Upper lobe of left lung (tissue), 6 donors: ENCODE results near the gene HADH. TPM values are rescaled to one million over a fixed set of nuclear protein-coding genes. Genes with fewer than 3 reads are reported as not detected.
A peak's percentile ranks its signal among the peaks of the same experiment; 100 is the strongest.
"Not testable (repeated sequence)": the region's sequence is repeated elsewhere in the genome, so short reads cannot be mapped to it uniquely, and the experiment has no call there.

Experiments
- ATAC-seq, 2 donors: fragments of 200-7000 bp; cut with Tn5 transposase; one replicate each; pipeline ENCODE4 v1.9.1; 2022; ENCODE audit warnings: mild to moderate bottlenecking in 2 of 2, moderate library complexity in 2 of 2; ENCODE audit not compliant: low FRiP score in 2 of 2
- DNase-seq, 2 donors: peaks; one replicate each; pipeline ENCODE4 v3.0.0-alpha.2; 2019 to 2020
- H3K27ac ChIP-seq, 4 donors: fragments of 200-600 bp; sonication (generic); one replicate each; pipeline ENCODE4 v1.5.1; 2016 to 2019
- H3K27me3 ChIP-seq, 4 donors: fragments of 200-600 bp; sonication (generic); one replicate each; pipeline ENCODE4 v1.5.1; 2017 to 2019
- H3K36me3 ChIP-seq, 4 donors: fragments of 200-600 bp; sonication (generic); one replicate each; pipeline ENCODE4 v1.5.1; 2016 to 2019
- H3K4me1 ChIP-seq, 4 donors: fragments of 200-600 bp; sonication (generic); one replicate each; pipeline ENCODE4 v1.5.1; 2018 to 2019
- H3K4me3 ChIP-seq, 4 donors: fragments of 200-600 bp; sonication (generic); one replicate each; pipeline ENCODE4 v1.5.1; 2017 to 2019; ENCODE audit warnings: mild to moderate bottlenecking in 2 of 4, moderate library complexity in 1 of 4
- H3K9me3 ChIP-seq, 4 donors: fragments of 200-600 bp; sonication (generic); one replicate each; pipeline ENCODE4 v1.5.1; 2018 to 2019
- EP300 ChIP-seq, 4 donors: sonication (generic); formaldehyde crosslinking; IDR thresholded peaks; one replicate each; pipeline ENCODE4 v1.5.1; 2017; ENCODE audit warnings: antibody characterized with exemption in 4 of 4, control low read depth in 2 of 4
- POLR2A ChIP-seq, 4 donors: fragments of 450-650 bp; IDR thresholded peaks; one replicate each; pipeline ENCODE4 v1.5.1; 2016 to 2017; ENCODE audit warnings: antibody characterized with exemption in 4 of 4, mild to moderate bottlenecking in 2 of 4
- POLR2AphosphoS5 ChIP-seq, 2 donors: sonication (generic); formaldehyde crosslinking; IDR thresholded peaks; one replicate each; pipeline ENCODE4 v1.5.1; 2017; ENCODE audit warnings: antibody characterized with exemption in 2 of 2
- WGBS, 2 donors: methylation state at CpG; one replicate each; pipeline ENCODE4 v1.1.5; 2017 to 2018; 5-methylcytosine and 5-hydroxymethylcytosine counted together
- total RNA-seq, 6 donors: library from RNA; depleted of rRNA in 4 of 6; stranded (reverse); fragments of >200 nt in 4 of 6; gene quantifications; one replicate each; pipeline versions ENCODE4 v1.1.0 to v1.2.1, GENCODE V29; 2016 to 2021
- TF ChIP-seq, protein P1 (sequence below), 6 experiments: fragments of 450-650 bp in 4 of 6; fragments of 200-600 bp in 2 of 6; sonication (generic) in 2 of 6; IDR thresholded peaks; one replicate each; pipeline ENCODE4 v1.5.1; 2016 to 2019; ENCODE audit warnings: antibody characterized with exemption in 6 of 6
- donor health status: DM: no; HTN: no; CAD: no; lungs with moderate emphysema.
- donor health status: DM: no; HTN: yes; CAD: no; lungs with severe emphysema.

Gene HADH
- total RNA-seq, 6 donors from 2014 or later = 27.2 to 57.1 (median 36.1) TPM

GRCh38 chr4:108048157-108048556 is 58.5 kb downstream of the HADH start:
- Histone ChIP-seq H3K4me1 (peaks cover 0 to 10% (median 5%) of the 10 kb centered on the region in 4 donors), H3K27ac (no peak overlapping the region), H3K36me3 (no peaks in the 10 kb centered on the region), H3K9me3 (no peaks in the 10 kb centered on the region), H3K27me3 (no peaks in the 10 kb centered on the region), H3K4me3 (no peak overlapping the region)
- DNase-seq = no peak
- ATAC-seq = no peak
- WGBS, 2 donors = 85 to 91% methylated on average over 6 of the region's 6 CpGs
- TF ChIP-seq POLR2AphosphoS5 (IDR thresholded peaks at IDR 0.05) (no peak), EP300 (IDR thresholded peaks at IDR 0.05) (no peak), POLR2A (IDR thresholded peaks at IDR 0.05) (no peak)
- TF ChIP-seq, protein P1, sequence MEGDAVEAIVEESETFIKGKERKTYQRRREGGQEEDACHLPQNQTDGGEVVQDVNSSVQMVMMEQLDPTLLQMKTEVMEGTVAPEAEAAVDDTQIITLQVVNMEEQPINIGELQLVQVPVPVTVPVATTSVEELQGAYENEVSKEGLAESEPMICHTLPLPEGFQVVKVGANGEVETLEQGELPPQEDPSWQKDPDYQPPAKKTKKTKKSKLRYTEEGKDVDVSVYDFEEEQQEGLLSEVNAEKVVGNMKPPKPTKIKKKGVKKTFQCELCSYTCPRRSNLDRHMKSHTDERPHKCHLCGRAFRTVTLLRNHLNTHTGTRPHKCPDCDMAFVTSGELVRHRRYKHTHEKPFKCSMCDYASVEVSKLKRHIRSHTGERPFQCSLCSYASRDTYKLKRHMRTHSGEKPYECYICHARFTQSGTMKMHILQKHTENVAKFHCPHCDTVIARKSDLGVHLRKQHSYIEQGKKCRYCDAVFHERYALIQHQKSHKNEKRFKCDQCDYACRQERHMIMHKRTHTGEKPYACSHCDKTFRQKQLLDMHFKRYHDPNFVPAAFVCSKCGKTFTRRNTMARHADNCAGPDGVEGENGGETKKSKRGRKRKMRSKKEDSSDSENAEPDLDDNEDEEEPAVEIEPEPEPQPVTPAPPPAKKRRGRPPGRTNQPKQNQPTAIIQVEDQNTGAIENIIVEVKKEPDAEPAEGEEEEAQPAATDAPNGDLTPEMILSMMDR (IDR thresholded peaks at IDR 0.05) = no peak

- H3K27ac ChIP-seq = no peak overlapping the region
Observed at GRCh38 chr4:108048997-108049396, 59.3 kb downstream of the HADH start.

GRCh38 chr4:108049406-108049805 is 59.7 kb downstream of the HADH start:
- Histone ChIP-seq H3K4me1 (peaks cover 0 to 10% (median 5%) of the 10 kb centered on the region in 4 donors), H3K4me3 (peak overlapping the region in 1 of 4 donors; percentile 1), H3K27me3 (no peaks in the 10 kb centered on the region), H3K36me3 (no peaks in the 10 kb centered on the region), H3K27ac (no peak overlapping the region), H3K9me3 (no peaks in the 10 kb centered on the region)
- no peak for DNase-seq
- no peak for ATAC-seq
- WGBS, 2 donors = 63 to 70% methylated on average over 5 of the region's 5 CpGs
- TF ChIP-seq POLR2A (IDR thresholded peaks at IDR 0.05) (no peak), EP300 (IDR thresholded peaks at IDR 0.05) (no peak), POLR2AphosphoS5 (IDR thresholded peaks at IDR 0.05) (no peak)
- TF ChIP-seq, protein P1 (IDR thresholded peaks at IDR 0.05) = no peak

More at GRCh38 chr4:108048997-108049396, 59.3 kb downstream of the HADH start:
- TF ChIP-seq POLR2AphosphoS5 (IDR thresholded peaks at IDR 0.05) (no peak), POLR2A (IDR thresholded peaks at IDR 0.05) (no peak), EP300 (IDR thresholded peaks at IDR 0.05) (no peak)
- TF ChIP-seq, protein P1 (IDR thresholded peaks at IDR 0.05) = no peak
- DNase-seq = no peak
- no peak for ATAC-seq
- no peak overlapping the region for H3K4me3 ChIP-seq
- H3K27me3 ChIP-seq = no peaks in the 10 kb centered on the region
- 89 to 95% methylated on average over 7 of the region's 7 CpGs for WGBS, 2 donors
- no peaks in the 10 kb centered on the region for H3K9me3 ChIP-seq
- no peaks in the 10 kb centered on the region for H3K36me3 ChIP-seq
- peaks cover 0 to 10% (median 5%) of the 10 kb centered on the region in 4 donors for H3K4me1 ChIP-seq

DNA sequence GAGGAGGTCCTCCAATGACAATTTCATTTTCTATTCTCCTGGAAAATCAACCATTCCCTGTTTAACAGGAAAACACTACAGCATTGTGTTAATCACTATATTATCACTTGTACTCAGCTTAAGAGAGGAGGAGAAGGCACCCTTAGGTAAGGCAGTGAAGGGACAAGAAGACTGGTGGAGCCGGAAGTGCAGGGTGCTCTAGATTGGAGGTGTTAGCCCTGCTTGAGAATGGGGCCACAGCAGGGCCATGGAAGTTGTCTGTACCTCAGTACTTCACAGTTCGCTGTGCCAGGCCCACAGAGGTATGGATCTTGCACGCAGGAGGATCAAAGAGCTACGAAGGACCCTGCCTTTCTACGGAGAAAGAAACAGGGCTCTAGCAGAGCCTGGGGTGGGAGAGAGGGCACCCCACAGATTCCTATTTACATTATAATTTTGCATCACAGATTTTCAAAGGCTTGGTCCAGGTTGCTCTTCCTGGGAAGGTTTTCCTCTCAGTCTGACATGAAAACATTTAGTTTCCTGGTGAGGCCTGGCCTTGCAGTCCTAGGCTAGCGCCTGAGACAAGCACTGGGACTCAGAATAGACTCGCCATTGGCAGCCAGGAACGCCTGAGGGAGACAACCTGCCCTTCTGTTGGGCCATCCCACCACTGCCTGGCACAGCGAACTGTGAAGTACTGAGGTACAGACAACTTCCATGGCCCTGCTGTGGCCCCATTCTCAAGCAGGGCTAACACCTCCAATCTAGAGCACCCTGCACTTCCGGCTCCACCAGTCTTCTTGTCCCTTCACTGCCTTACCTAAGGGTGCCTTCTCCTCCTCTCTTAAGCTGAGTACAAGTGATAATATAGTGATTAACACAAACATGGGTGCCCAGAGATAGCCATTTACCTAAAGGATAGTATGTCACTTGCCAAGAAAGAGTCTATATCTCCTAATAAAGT is 60.8 kb downstream of the HADH start:
- not testable (repeated sequence) for H3K9me3 ChIP-seq, H3K36me3 ChIP-seq, H3K4me1 ChIP-seq, DNase-seq, ATAC-seq, H3K27ac ChIP-seq, H3K4me3 ChIP-seq, H3K27me3 ChIP-seq
- 95 to 96% methylated on average over 10 of the region's 10 CpGs for WGBS, 2 donors

DNA sequence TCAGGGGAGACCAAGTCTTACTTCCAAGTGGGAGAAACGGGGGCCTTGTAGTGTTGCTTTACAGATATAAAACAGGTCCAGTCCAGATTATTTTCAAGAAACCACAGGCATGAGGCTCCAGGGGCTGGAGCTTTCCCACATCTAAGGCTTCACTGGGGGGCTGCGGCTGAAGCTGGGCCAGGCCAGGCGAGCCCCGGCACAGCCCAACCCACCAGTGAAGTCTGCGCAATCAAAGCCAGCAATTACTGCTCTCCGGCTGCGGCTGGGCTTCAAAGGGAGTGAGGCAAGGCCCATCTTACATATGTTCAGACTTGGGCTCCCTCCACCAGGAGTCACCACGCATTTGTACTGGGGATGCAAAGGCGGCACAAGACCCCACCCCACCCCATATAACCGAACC is 61.7 kb downstream of the HADH start:
- DNase-seq (peak in 1 of 2 donors; percentile 33), ATAC-seq (peak in 1 of 2 donors; percentile 22)
- peaks cover 0 to 1% (median 0%) of the 10 kb centered on the region in 4 donors for H3K4me1 ChIP-seq
- WGBS, 2 donors = 93 to 100% methylated on average over 2 to 10 of the region's 10 CpGs
- H3K27ac ChIP-seq = no peak overlapping the region
- TF ChIP-seq, protein P1 (IDR thresholded peaks at IDR 0.05) = no peak
- TF ChIP-seq EP300 (IDR thresholded peaks at IDR 0.05) (no peak), POLR2AphosphoS5 (IDR thresholded peaks at IDR 0.05) (no peak), POLR2A (IDR thresholded peaks at IDR 0.05) (no peak)
- no peaks in the 10 kb centered on the region for H3K9me3 ChIP-seq
- H3K4me3 ChIP-seq = no peak overlapping the region
- H3K36me3 ChIP-seq = no peaks in the 10 kb centered on the region
- no peaks in the 10 kb centered on the region for H3K27me3 ChIP-seq
